HG03159 (cell line): ENCODE measurements around the gene BRIP1.
"Not testable (repeated sequence)": the region's sequence is repeated elsewhere in the genome, so short reads cannot be mapped to it uniquely, and the experiment has no call there.

Experiments
- ATAC-seq: cut with Tn5 transposase; IDR thresholded peaks from one replicate; pipeline ENCODE4 v1.9.1; 2021; ENCODE audit warnings: mild to moderate bottlenecking, moderate library complexity; ENCODE audit not compliant: unreplicated experiment

The BRIP1 gene

GRCh38 chr17:61831099-61831498 lies 32.2 kb downstream of the BRIP1 start:
- no peak for ATAC-seq

GRCh38 chr17:61828694-61829093 lies 34.6 kb downstream of the BRIP1 start:
- ATAC-seq = no peak

- no peak for ATAC-seq
Observed at GRCh38 chr17:61827649-61828395, 35.5 kb downstream of the BRIP1 start.

GRCh38 chr17:61826866-61827265 lies 36.5 kb downstream of the BRIP1 start:
- not testable (repeated sequence) for ATAC-seq

- ATAC-seq = not testable (repeated sequence)
Observed at GRCh38 chr17:61826198-61826597, 37.1 kb downstream of the BRIP1 start.

GRCh38 chr17:61825448-61826137 lies 37.7 kb downstream of the BRIP1 start:
- ATAC-seq = no peak

- ATAC-seq = no peak
Observed at GRCh38 chr17:61822326-61823285, 40.7 kb downstream of the BRIP1 start.

GRCh38 chr17:61821655-61822054 lies 41.7 kb downstream of the BRIP1 start:
- no peak for ATAC-seq

- not testable (repeated sequence) for ATAC-seq
Observed at GRCh38 chr17:61819265-61819664, 44.1 kb downstream of the BRIP1 start.

- ATAC-seq = no peak
Observed at GRCh38 chr17:61818225-61818624, 45.1 kb downstream of the BRIP1 start.

GRCh38 chr17:61817452-61817851 lies 45.9 kb downstream of the BRIP1 start:
- no peak for ATAC-seq

GRCh38 chr17:61816538-61816937 lies 46.8 kb downstream of the BRIP1 start:
- ATAC-seq = no peak

- no peak for ATAC-seq
Observed at GRCh38 chr17:61815863-61816503, 47.3 kb downstream of the BRIP1 start.

GRCh38 chr17:61814485-61814884 lies 48.8 kb downstream of the BRIP1 start:
- ATAC-seq = no peak

GRCh38 chr17:61813211-61813610 lies 50.1 kb downstream of the BRIP1 start:
- ATAC-seq = no peak

- no peak for ATAC-seq
Observed at GRCh38 chr17:61812747-61813146, 50.6 kb downstream of the BRIP1 start.

GRCh38 chr17:61809816-61810392 lies 53.4 kb downstream of the BRIP1 start:
- ATAC-seq = no peak

GRCh38 chr17:61808442-61808841 lies 54.9 kb downstream of the BRIP1 start:
- ATAC-seq = no peak

- ATAC-seq = no peak
Observed at GRCh38 chr17:61806936-61807335, 56.4 kb downstream of the BRIP1 start.

- no peak for ATAC-seq
Observed at GRCh38 chr17:61806081-61806828, 57.1 kb downstream of the BRIP1 start.
